HepG2 (cell line): ENCODE data around the gene PAQR7. TPM values are rescaled to one million over a fixed set of nuclear protein-coding genes. Genes with fewer than 3 reads are reported as not detected.

Experiments
- ATAC-seq: fragments of 200-7000 bp; cut with Tn5 transposase; 3 replicates; pipeline ENCODE4 v1.9.1; 2020; ENCODE audit warnings: mild to moderate bottlenecking, moderate library complexity
- BruUV-seq: library from RNA; stranded (reverse); fragments of 400-500 nt; replicated peaks from 2 replicates; lab custom pipeline; 2021; lab: Mats Ljungman, UMichigan
- CTCF ChIA-PET: fragments of 300-600 bp; formaldehyde crosslinking; extraction: SDS; loops from one replicate; lab custom pipeline; 2021; ENCODE audit warnings: low total read pairs, inconsistent platforms, low intra/inter-chr PET ratio; lab: Yijun Ruan, JAX
- POLR2A ChIA-PET: fragments of 350-600 bp; sonication (Branson Sonifier 250); formaldehyde crosslinking; loops from one replicate; lab custom pipeline; 2020; ENCODE audit warnings: antibody characterized with exemption, inconsistent platforms; lab: Yijun Ruan, JAX
- DNase-seq: peaks from one replicate; pipeline ENCODE4 v3.0.0-alpha.2; 2015; ENCODE audit warnings: low spot score
- FAIRE-seq: peaks from 3 replicates; lab custom pipeline; 2011; peaks lifted over from hg19 to GRCh38; lab: Jason Lieb, UNC
- H2AFZ ChIP-seq: one replicate; pipeline ENCODE4 v1.6.1; 2011; ENCODE audit warnings: low read length, inconsistent platforms
- H3K27ac ChIP-seq: fragments of 300-600 bp; 3 replicates; pipeline ENCODE4 v1.8.0; 2011; ENCODE audit warnings: mixed run types, mild to moderate bottlenecking, mixed read lengths, low read length, inconsistent platforms; ENCODE audit not compliant: insufficient read depth; ENCODE audit errors: extremely low read length
- H3K27me3 ChIP-seq, 2 experiments: fragments of 200-600 bp in 1 of 2; 2 replicates in 1 of 2; 3 replicates in 1 of 2; pipeline versions ENCODE4 v1.6.0 to v1.8.0; 2011; ENCODE audit warnings: low read length in 2 of 2, mild to moderate bottlenecking in 2 of 2, moderate library complexity in 2 of 2, inconsistent platforms in 1 of 2; ENCODE audit not compliant: insufficient read depth in 2 of 2, control insufficient read depth in 1 of 2
- H3K36me3 ChIP-seq, 2 experiments: fragments of 200-600 bp in 1 of 2; replicated peaks in 1 of 2; 2 replicates in 1 of 2; 3 replicates in 1 of 2; pipeline versions ENCODE4 v1.5.1 to v1.8.0; 2011; ENCODE audit warnings: low read length in 2 of 2, inconsistent platforms in 1 of 2; ENCODE audit not compliant: insufficient read depth in 2 of 2, control insufficient read depth in 1 of 2
- H3K4me1 ChIP-seq: 2 replicates; pipeline ENCODE4 v1.5.1; 2012; ENCODE audit warnings: low read length, inconsistent platforms; ENCODE audit not compliant: insufficient read depth
- H3K4me2 ChIP-seq: 2 replicates; pipeline ENCODE4 v1.6.0; 2011; ENCODE audit warnings: low read depth, low read length, inconsistent platforms
- H3K4me3 ChIP-seq, 3 experiments: fragments of 200-600 bp in 1 of 3; sonication (generic), shearing (Covaris generic) in 1 of 3; replicated peaks in 1 of 3; 2 replicates each; pipeline ENCODE4 v1.5.1; 2011 to 2016; ENCODE audit warnings: low read length in 3 of 3, inconsistent platforms in 2 of 3, low read depth in 2 of 3, mild to moderate bottlenecking in 2 of 3, control low read depth in 1 of 3, mixed read lengths in 1 of 3; ENCODE audit not compliant: insufficient read depth in 1 of 3
- H3K79me2 ChIP-seq: one replicate; pipeline ENCODE4 v1.6.1; 2011; ENCODE audit warnings: low read length, inconsistent platforms; ENCODE audit not compliant: insufficient read depth
- H3K9ac ChIP-seq: 2 replicates; pipeline ENCODE4 v1.6.0; 2011; ENCODE audit warnings: mild to moderate bottlenecking, low read depth, low read length, inconsistent platforms; ENCODE audit not compliant: insufficient read depth
- H3K9me3 ChIP-seq: 2 replicates; pipeline ENCODE4 v1.5.1; 2012; ENCODE audit warnings: mild to moderate bottlenecking, low read length
- H4K20me1 ChIP-seq: 2 replicates; pipeline ENCODE4 v1.6.0; 2011; ENCODE audit warnings: inconsistent platforms, mild to moderate bottlenecking, low read length, moderate library complexity; ENCODE audit not compliant: insufficient read depth
- ATRX ChIP-seq: sonication (generic); formaldehyde crosslinking; IDR thresholded peaks from 2 replicates; pipeline ENCODE4 v1.4.0; 2020; ENCODE audit warnings: missing genetic modification reagents, borderline replicate concordance
- CCAR2 ChIP-seq: fragments of 200-400 bp; formaldehyde crosslinking; optimal IDR thresholded peaks from 2 replicates; pipeline ENCODE3; 2018; ENCODE audit warnings: low read depth, mild to moderate bottlenecking, low read length, moderate library complexity
- CREM ChIP-seq, 2 experiments: sonication (generic) in 1 of 2; formaldehyde crosslinking in 1 of 2; IDR thresholded peaks; 2 replicates each; pipeline versions ENCODE4 v1.4.0 to v1.6.1; 2016 to 2020; ENCODE audit warnings: antibody characterized with exemption in 1 of 2, mild to moderate bottlenecking in 1 of 2, missing genetic modification reagents in 1 of 2
- DNMT3B ChIP-seq: conservative IDR thresholded peaks from 2 replicates; pipeline ENCODE4 v1.6.1; 2016; ENCODE audit warnings: missing biosample characterization, control low read depth
- FOXC1 ChIP-seq: sonication (generic); formaldehyde crosslinking; IDR thresholded peaks from 2 replicates; pipeline ENCODE4 v1.8.0; 2022; ENCODE audit warnings: mild to moderate bottlenecking, missing genetic modification reagents, borderline replicate concordance
- MLX ChIP-seq: IDR thresholded peaks from 2 replicates; pipeline ENCODE4 v1.6.1; 2016
- NPAS2 ChIP-seq: sonication (generic); formaldehyde crosslinking; IDR thresholded peaks from 2 replicates; pipeline ENCODE4 v1.8.0; 2022; ENCODE audit warnings: mild to moderate bottlenecking, missing genetic modification reagents, borderline replicate concordance
- PPARG ChIP-seq: conservative IDR thresholded peaks from 2 replicates; pipeline ENCODE4 v1.6.1; 2016; ENCODE audit warnings: missing biosample characterization, missing genetic modification reagents
- SMYD3 ChIP-seq: sonication (generic); formaldehyde crosslinking; IDR thresholded peaks from 2 replicates; pipeline ENCODE4 v1.8.1; 2023; ENCODE audit warnings: mild to moderate bottlenecking, missing genetic modification reagents
- SUZ12 ChIP-seq: fragments of 150-350 bp; IDR thresholded peaks from 2 replicates; pipeline ENCODE4 v1.6.1; 2014; ENCODE audit warnings: low read depth, low read length
- TARDBP ChIP-seq: sonication (generic); formaldehyde crosslinking; IDR thresholded peaks from 2 replicates; pipeline ENCODE4 v1.8.0; 2022; ENCODE audit warnings: mild to moderate bottlenecking, missing genetic modification reagents
- THAP11 ChIP-seq: IDR thresholded peaks from 2 replicates; pipeline ENCODE4 v1.6.1; 2016; ENCODE audit warnings: missing biosample characterization, missing genetic modification reagents
- WGBS: methylation state at CpG from one replicate; pipeline ENCODE4 v1.1.6; 2017; ENCODE audit warnings: low lambda C conversion rate; 5-methylcytosine and 5-hydroxymethylcytosine counted together
- in situ Hi-C: cut with HindIII; loops from 2 replicates; pipeline ENCODE4 v1.10.0; 2017; ENCODE audit warnings: low pct_unique_long_range_greater_than_20kb; ENCODE audit not compliant: extremely low pct_ligation_motif_present
- intact Hi-C: fragments of 100-400 bp; cut with micrococcal nuclease; formaldehyde crosslinking; loops from one replicate; pipeline ENCODE4 v1.10.0; 2022; ENCODE audit not compliant: unreplicated experiment
- polyA plus RNA-seq, 8 experiments: library from polyadenylated mRNA; depleted of rRNA in 3 of 8; stranded (reverse) in 7 of 8; unstranded in 1 of 8; fragments of >200 nt; fragmentation: Illumina TruSeq in 4 of 8; extraction: Trizol in 4 of 8; gene quantifications; 2 replicates each; pipeline versions ENCODE4 v1.2.1 to v1.2.3, GENCODE V29; 2011 to 2016; ENCODE audit warnings: low read depth in 4 of 8, missing spikeins in 1 of 8, mixed read lengths in 1 of 8; ENCODE audit not compliant: insufficient read depth in 1 of 8
- total RNA-seq, 5 experiments: library from RNA; depleted of rRNA; stranded (reverse); fragments of >200 nt; fragmentation: Illumina TruSeq; extraction: Trizol; gene quantifications; 2 replicates each; pipeline ENCODE4 v1.2.3, GENCODE V29; 2016; ENCODE audit warnings: low read depth in 1 of 5

The PAQR7 gene
- total and polyA plus RNA-seq, 2 of the 13 experiments (the other 11 are each of a cell fraction or from before 2014, with no cell fraction given) = 13.2 to 16.6 TPM

GRCh38 chr1:25908161-25908560, 32.7 kb upstream of the PAQR7 start:
- ATAC-seq (no peak), DNase-seq (no peak), FAIRE-seq (no peak)
- Histone ChIP-seq H3K4me1 (peaks cover 43% of the 10 kb centered on the region), H3K36me3 (peaks cover under 1 to 8% of the 10 kb centered on the region in 2 experiments; a peak in 1 of 5 replicates), H3K4me3 (no peak overlapping the region), H4K20me1 (peaks cover 4% of the 10 kb centered on the region; the same call in 1 of the 2 replicates), H3K79me2 (peaks cover 21% of the 10 kb centered on the region), H2AFZ (no peak overlapping the region), H3K27me3 (peaks cover 0 to 3% of the 10 kb centered on the region in 2 experiments; a peak in 2 of 5 replicates), H3K9me3 (no peaks in the 10 kb centered on the region), H3K9ac (no peak overlapping the region), H3K27ac (no peak overlapping the region), H3K4me2 (no peak overlapping the region)
- in situ Hi-C loops = no loop called here
- ChIA-PET POLR2A (interaction anchor here (2.3 kb wide), 1 partner anchor 89 kb away, joined by 9 read pairs; the partner anchor contains the start of gene PAFAH2), CTCF (no interaction called here)
- intact Hi-C loops = no loop called here
- no peak for TF ChIP-seq CREM (IDR thresholded peaks at IDR 0.05)
- TF ChIP-seq CREM (CRISPR knock-in tag; IDR thresholded peaks at IDR 0.05) = no peak
- no peak for TF ChIP-seq CCAR2
- no peak for TF ChIP-seq SUZ12
- no peak for TF ChIP-seq NPAS2 (CRISPR knock-in tag)
- TF ChIP-seq THAP11 (CRISPR knock-in tag) = no peak
- no peak for TF ChIP-seq PPARG (CRISPR knock-in tag)
- TF ChIP-seq TARDBP (CRISPR knock-in tag) = no peak
- no peak for TF ChIP-seq FOXC1 (CRISPR knock-in tag)
- no peak for TF ChIP-seq SMYD3
- TF ChIP-seq ATRX (CRISPR knock-in tag) = no peak
- TF ChIP-seq MLX = no peak
- no peak for TF ChIP-seq DNMT3B (CRISPR knock-in tag)
- WGBS = 42% methylated on average over 1 of the region's 1 CpG
- BruUV-seq = no TSS peak
